OCI-M2 (cell line): ENCODE data around the gene SAG.

ENCODE experiments used
- DNase-seq: peaks from one replicate; lab custom pipeline; 2025; ENCODE audit not compliant: unreplicated experiment; lab: John Stamatoyannopoulos, UW

SAG gene

DNA sequence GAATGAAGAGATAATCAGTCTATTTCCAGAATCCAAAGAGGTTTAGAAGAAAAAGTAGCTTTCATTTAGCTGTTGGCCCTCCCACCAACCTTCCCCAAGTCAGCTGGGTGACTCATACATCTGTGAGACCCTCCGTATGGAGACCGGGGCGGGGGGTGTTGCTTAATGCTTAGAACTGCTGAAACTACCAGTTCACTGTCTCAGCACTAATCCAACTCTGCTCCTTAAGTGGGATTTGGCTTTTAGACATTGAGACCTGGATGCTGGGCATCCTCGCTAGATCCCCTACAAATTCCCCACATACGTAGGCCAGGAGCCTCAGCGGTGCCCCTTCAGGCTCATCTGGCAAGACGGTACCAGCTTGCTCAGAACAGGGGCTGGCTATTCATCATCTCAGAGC lies at the start of gene SAG:
TSS of gene SAG (plus strand) at position 252 of the 400 bp plus-strand sequence. CDS start 1,374 bp downstream, outside the sequence.
- DNase-seq: no peak

DNA sequence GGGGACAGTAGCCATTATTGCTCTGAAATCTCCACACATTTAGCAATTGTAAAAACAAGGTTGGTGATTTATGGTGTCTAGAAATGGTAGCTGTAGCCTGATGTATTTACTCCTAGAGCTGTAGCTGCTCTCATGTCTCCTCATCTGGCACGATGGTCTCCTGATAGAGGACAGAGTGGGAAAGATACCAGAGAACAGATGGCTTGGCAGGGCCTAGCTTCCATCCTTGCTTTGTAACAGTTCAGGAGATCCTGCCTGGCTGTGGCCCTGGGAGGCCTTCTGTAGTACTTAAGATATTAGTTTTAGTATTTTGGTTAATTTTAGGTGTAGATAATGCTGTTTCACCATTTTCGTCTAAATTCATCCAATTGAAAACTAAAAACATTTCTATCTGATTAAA lies 49.4 kb upstream of the SAG start:
- no peak for DNase-seq

DNA sequence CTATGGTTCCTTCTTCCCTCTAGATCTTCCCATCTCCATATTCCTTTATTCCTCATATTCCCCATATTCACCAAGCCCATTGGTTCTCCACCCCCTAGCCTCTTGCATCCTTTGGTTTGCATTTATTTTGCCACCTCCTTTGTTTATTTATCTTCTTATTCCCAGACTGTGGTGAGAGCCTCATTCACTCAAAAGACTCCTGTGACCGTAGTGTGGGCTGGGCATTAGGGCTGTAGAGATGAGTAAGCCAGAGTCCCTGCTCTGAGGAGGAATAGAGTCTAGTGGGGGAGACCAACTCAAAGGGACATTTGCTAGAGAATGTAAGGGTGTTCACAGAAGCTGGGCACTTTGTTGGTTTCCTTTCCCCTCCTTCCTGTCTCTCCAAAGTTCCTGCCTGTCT lies 47.9 kb upstream of the SAG start:
- no peak for DNase-seq

DNA sequence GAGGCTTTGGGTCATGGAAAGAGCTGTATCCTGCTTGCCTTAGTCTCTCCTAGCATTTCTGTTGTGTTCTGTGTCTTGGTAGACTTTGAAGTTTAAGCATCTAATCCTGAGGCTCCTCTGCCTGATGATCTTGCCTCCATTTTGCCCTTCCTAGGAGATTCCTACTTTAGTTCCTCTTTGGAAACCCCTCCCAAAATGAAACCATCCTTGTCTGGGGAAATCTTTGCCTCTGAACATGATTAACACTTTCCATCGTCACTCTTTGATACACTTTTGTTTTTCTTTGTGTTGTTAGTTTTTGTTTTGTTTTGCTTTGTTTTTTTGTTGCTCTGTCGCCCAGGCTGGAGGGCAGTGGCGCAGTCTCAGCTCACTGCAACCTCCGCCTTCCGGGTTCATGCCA lies 47.0 kb upstream of the SAG start:
- no peak for DNase-seq

DNA sequence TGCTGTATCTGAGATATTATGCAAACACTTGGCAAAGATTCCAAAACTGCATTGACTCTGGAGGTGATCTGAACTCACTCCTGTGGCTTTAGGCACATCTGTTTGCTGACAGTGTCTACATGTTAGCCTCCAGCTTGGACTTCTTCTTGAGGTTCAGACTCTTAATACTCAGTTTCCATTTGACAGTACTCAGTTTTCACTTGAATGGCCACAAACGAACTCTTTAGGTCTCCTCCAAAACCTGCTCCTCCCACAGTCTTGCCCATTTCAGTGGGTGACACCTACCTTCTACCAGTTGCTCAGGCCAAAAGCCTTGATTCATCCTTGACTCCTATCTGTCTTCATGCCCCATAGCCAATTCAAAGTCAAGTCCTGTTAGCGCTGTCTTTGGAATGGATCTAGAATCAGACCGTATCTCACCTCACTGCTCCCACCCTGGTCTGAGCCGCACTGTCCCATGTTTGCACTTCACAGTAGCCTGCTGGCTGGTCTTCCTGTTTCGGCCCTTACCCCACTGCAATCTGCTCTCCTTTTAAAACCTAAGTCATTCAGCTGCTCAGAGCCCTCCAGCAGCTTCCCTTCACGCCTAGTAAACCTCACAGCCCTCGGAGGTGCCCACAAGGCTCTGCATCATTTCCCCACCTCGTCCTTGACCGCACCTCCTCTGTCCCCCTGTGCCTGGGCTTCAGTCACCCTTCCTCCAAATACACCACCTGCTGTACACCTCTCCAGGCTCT lies 45.6 kb upstream of the SAG start:
- DNase-seq: no peak

DNA sequence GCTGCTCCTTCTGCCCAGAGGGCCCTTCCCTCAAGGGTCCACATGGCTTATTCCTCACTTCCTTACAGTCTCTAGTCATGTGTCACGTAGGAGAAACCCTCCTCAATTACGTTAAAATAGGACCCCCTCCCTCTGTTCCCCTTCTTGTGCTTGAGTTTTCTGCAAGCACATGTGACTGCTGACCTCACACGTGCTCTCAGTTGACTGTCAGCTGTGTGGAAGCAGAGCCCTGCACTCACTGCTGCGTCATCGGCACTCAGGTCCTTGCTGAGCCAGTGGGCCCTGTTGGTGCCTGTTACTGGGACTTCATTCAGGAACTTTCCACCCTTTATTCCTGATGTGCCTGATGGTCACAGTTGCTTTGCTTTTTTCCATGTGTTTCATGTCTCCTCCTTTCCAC lies 45.1 kb upstream of the SAG start:
- DNase-seq: no peak

DNA sequence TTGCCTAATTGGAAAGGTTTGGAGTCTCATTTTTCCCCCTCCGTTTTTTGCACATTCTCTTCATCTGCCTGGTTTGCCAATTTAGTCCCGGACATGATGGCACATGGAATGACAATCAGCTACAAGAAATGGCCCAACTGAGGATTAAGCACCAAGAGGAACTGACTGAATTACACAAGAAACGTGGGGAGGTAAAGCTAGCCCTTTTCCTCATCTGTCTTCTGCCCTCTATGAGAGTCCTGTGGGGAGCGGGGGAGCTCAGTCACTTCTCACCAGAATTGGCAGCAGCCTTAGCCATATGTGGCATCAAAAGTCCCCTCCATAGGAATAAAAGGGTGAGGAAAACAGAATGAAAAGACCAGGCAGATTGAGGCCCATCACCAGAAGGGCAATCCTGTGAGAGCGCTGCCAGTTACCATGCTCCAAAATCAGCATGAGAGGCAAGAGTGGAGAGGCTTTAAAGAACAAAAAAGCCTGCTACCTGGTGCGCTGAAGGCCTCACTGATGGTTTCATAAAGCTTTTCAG lies 44.5 kb upstream of the SAG start:
- no peak for DNase-seq

DNA sequence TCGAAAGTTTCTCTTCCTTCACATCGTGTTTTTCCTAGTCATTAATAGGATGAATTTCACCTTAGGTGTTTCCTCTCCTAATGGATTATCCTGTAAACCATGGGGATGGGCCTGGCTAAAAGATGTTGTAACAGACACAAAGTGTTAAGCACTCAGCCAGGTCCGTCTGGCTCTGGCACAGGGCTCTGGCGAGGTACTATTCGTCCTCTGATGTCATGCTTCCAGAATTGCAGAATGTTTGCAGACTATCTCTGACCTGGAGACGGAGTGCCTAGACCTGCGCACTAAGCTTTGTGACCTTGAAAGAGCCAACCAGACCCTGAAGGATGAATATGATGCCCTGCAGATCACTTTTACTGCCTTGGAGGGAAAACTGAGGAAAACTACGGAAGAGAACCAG lies 42.9 kb upstream of the SAG start:
- DNase-seq: no peak

DNA sequence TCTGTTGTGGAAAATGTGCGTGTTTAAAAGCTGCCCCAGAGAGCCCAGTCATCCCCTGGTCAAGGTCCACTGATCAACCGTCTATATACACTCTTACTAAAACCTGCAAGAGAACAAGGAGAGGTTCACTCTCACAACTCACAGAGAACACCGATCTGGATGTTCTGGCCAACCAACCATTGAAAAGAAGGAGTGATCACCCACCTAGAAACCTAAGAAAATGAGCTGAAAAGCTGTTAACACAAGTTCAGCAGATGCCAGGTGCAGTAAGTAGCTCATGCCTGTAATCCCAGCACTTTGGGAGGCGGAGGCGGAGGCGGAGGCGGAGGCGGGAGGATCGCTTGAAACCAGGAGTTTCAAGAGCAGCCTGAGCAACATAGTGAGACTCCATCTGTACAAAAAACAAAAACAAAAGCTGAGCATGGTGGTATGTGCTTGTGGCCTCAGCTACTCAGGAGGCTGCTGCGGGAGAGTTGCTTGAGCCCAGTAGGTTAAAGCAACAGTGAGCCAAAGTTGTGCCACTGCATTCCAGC lies 41.7 kb upstream of the SAG start:
- no peak for DNase-seq

DNA sequence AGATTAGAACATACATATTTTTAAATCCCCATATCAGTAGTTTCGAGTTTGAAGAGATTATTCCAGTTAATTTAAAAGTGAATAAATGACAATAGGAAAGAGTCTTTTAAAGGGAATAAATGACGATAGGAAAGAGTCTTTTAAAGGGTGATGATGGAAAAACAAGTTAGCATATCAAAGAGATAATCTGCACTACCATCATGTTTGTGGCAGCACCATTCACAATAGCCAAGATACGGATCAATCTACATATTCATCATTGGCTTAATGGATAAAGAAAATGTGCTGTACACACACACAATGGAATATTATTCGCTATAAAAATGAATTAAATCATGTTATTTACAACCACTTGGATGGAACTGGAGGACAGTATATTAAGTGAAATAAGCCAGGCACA lies 41.1 kb upstream of the SAG start:
- DNase-seq: no peak

DNA sequence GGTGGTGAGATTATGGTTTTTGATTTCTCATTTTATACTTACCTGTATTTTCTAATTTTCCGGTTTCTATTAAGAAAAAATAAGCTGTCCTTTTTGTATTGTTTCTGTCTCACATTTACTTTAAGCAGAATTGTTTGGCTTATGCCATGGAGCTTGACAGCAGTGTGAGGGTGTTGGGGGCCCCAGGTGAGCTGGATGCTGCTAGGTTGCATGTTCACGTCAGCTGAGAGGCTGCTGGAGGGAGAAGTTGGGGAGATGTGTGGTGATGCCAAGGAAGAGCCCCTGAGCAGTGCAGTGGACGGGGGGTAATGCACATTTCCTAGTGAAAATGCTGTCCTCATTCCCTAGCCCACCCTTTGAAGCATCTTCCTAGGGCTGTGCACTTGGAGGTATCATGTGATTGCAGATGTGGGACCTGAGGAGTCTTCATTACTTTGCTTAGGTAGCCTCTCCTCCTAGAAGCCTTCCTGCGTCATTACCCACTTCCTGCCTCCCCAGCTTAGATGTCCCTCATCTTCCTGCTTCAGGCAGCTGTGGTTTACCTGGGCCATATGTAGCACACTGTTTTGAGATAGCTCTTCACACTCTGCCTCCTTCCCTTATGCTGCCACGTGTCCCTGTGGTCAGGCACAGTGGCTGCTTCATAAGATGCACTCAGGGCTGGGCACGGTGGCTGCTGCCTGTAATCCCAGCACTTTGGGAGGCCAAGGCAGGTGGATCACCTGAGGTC lies 39.9 kb upstream of the SAG start:
- DNase-seq: no peak

DNA sequence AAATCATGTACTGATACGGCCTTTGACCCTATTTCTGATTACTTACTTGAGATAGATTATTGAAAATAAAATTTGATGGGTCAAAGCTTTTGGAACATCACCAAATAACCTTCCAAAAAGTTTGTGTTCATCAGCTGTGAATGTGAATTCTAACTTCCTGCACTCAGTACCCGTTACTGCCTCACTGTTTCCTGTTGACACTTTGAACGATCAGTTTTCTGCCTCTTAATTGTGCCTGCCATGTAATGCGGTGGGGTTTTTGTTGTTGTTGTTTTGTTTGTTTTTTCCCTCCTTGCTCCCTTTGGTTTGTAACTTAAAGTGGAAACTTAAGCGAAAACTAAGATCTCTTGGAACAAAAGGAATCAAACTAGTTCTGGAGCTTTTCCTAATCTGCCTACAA lies 37.2 kb upstream of the SAG start:
- no peak for DNase-seq

DNA sequence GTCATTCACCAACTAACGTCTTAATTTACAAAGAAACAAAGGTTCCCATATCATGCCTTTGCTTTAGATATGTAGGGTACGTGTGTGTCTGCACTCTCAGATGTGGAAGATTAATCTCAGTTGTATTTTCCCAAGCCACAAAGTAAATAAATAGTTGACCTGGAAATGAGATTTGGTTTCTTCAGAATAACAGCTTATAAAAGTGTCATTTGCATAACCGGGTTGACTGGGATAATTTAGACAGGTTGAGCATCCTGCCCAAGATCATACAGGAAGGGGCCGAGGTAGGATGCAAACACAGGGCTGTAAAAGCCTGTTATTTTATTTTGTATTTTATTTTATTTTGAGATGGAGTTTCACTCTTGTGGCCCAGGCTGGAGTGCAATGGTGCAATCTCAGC lies 36.7 kb upstream of the SAG start:
- DNase-seq: no peak

DNA sequence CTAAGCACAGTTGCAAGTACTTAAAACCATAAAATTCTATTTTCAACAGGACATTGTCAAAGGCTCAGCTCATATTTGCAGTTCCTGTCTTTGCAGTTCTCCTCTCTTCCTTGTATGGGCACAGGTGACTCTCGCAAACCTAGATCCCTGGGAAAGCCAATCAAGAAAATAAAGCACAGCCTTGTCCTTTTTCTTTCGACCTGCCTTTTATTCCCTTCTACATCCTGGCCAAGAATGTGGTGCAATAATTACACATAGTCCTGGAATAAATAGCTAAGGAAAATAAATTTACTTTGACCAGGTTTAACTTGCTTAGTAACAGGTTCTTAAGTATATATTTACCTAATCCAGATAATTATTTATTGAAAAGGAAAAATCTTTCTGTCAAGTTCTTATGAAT lies 35.9 kb upstream of the SAG start:
- no peak for DNase-seq

DNA sequence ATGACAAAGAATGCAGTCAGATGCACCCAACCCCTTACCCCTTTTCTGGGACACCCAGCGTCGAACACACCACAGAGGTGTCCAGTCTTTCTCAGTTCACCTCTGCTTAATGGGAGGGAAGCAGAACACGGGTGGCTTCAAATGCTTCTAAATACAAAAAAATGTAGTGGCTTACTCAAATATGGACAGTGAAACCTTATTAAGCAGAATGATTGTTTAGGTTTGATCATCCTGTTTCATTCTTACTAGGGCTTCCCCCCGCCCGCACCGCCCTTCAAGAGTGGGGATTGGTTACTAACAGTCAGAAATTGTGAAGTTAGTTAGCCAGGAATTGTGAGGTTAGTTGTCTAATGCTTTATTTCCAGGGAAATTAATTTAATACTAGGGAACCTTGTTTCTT lies 34.5 kb upstream of the SAG start:
- DNase-seq: no peak

DNA sequence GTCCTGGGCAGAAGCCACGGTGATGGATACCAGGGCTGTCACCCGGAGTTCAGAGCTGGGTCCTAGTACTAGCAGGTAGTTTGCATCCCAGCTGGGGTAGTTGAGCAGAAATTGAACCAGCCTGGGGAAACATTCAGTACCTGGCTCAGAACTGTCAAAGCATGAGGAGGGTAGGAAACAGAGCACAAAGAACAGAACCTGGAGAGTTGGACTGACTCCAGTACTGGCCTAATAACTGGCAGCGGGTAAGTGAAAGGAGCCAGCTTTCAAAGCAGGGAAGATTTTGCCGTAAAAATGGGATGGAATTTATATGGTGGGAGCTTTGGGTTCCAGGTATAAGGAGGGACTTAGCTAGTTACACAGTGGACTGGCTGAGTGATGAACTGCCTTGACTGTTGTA lies 32.4 kb upstream of the SAG start:
- no peak for DNase-seq

DNA sequence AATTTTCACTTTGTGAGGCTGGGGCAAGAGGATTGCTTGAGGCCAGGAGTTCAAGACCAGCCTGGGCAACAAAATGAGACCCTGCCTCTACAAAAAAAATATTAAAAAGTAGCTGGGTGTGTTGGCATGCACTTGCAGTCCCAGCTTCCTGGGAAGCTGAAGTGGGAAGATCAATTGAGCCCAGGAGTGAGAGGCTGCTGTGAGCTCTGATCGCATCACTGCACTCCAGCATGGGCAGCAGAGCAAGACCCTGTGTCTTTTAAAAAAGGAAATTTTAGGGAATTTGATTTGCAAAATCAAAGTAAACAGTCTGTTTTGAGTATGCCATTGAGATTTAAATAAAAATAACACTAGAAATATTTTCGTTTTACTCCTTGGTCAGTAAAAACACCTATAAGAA lies 28.7 kb upstream of the SAG start:
- DNase-seq: no peak

DNA sequence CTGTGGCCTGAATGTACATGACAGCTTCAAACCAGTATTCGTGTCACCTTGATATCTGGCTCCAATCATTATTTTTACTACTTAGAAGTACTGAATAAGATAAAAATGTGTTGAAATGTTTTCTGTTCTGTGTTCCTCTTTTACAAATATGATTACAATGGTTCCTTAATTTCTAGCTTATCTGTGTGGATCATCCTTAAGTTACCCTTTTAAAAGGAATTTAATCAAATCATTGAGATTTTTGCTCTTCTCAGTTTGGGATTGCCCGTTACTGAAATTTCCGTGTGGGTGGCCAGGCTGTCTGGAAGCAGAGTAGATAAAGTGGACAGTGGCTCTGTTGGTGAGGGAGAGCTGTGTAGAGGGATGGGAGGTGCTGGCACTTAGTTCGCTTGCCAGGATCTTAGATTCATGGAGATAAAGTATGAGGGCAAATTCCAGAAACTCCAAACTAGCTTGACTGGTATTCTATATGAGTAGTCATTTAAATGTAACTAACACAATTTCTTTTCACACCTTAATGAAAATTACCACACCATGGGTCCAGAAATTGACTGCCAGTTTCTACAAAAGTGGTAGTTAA lies 27.4 kb upstream of the SAG start:
- no peak for DNase-seq

DNA sequence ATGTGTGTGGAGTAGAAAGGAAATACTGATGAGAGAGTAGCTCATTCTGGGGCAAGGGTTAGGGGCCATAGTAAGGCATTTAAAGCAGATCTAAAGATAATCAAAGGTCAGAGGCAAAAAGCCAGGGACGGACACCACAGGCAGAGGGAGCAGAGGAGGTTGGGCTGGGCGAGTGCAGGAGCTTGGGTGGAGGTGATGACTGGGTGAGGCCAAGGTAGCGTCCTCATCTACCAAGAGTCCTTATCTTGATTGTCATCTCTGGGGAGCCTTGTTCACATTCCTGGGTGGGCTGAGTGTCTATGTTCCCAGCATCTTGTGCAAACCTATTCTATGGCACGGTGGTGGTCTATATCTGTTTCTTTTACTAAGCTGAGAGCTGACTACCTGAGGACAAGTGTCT lies 26.1 kb upstream of the SAG start:
- DNase-seq: no peak

DNA sequence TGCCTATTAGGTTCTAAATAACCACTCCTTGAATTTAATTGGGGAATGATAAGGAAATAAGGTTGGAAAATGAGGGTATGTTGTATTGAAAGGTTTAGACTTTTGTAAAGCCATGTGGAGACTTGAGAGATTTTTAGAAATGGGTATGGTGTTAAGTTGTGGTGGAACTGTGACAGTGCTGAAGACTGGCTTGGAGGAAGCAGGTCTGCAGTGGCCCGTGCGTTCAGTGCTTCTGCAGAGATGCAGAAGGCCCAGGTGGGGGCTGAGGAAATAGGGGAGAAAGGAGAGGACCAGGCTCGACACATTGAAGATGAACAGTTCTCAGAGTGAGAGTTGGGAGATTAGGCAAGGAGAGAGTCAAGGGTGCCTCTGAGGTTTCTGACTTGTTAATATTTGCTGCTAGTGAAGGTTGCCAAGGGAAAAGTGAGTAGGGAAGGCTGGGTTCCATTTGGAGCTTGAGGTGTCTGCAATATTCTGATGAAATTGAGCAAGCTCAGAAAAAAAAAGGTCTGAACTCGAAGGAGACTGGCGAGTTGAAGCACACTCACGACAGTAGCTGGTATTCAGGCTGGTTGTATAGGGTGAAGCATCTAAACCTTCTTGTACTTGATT lies 25.5 kb upstream of the SAG start:
- no peak for DNase-seq

DNA sequence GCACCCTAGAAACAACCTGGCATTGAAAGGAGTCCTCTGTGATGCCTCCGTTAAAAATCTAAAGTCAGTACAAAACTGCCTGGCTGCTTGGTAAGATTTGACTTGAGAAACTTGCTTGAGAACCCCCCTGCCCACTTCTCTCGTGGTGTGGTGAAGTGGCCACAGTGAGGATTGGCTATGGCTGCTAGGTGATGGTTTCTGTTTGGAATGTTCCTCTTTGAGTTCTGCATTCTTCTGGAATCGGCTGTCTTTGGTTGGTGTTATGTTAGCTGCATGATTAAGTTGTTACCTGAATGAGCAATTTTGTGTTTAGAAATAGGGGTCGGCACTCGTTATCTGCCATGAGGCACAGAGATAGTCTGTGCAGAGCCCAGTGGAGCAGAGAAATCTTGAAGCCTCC lies 21.7 kb upstream of the SAG start:
- no peak for DNase-seq

DNA sequence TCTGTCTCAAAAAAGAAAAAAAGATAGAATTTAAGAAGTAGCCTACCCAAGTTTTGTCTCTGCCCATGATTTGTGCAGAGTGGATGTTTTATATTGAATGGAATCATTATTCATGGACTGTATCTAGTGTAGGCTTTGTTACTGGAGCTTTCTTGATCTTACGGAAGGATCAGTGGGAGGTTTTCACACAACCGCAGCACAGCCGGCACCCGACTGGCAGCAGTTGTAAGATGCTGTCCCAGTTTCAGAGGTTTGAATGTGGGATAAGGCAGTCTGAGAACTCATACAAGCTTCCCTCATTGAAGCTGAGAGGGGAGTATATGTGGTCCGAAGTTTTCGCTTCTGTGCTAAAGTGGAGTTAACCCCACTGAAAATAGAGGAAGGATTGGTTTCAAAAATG lies 19.7 kb upstream of the SAG start:
- no peak for DNase-seq
